Spleen (tissue), 7 donors: ENCODE measurements around the gene CD276.

Experiments
- POLR2A ChIP-seq, 3 donors: fragments of 450-650 bp; IDR thresholded peaks; one replicate each; pipeline ENCODE4 v1.5.1; 2017; ENCODE audit warnings: antibody characterized with exemption in 3 of 3, mild to moderate bottlenecking in 1 of 3
- POLR2AphosphoS5 ChIP-seq, 3 donors: sonication (generic); formaldehyde crosslinking; IDR thresholded peaks; one replicate each; pipeline ENCODE4 v1.5.1; 2017; ENCODE audit warnings: antibody characterized with exemption in 3 of 3
- TF ChIP-seq, protein P1 (sequence below), 11 experiments: fragments of 200-600 bp in 7 of 11; fragments of 450-650 bp in 4 of 11; sonication (generic) in 4 of 11; IDR thresholded peaks in 8 of 11; conservative IDR thresholded peaks in 3 of 11; 1 replicate in 7 of 11; 2 replicates in 4 of 11; pipeline versions ENCODE4 v1.4.0 to v1.8.0; 2016 to 2021; ENCODE audit warnings: antibody characterized with exemption in 11 of 11, inconsistent platforms in 4 of 11, mild to moderate bottlenecking in 1 of 11
- donor health status: DM: no; HTN: no; CAD: no; lungs with moderate emphysema.
- donor health status: DM: no; HTN: no; CAD: no.
- donor health status: DM: no; HTN: no; CAD: no.

DNA sequence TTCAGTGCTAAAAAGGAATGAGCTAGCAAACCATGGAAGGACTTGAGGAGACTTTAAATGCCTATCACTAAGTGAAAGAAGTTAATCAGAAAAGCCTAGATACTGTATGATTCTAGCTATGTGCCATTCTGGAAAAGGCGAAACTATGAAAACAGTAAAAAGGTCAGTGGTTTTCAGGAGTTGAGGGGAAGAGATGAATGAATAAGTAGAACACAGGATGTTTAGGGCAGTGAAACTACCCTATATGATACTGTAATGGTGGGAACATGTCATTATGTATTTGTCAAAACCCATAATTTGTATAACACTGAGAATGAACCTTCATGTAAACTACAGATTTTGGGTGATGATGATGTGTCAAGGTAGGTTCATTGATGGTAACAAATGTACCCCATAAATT is 9.6 kb upstream of the CD276 start:
- TF ChIP-seq, protein P1, sequence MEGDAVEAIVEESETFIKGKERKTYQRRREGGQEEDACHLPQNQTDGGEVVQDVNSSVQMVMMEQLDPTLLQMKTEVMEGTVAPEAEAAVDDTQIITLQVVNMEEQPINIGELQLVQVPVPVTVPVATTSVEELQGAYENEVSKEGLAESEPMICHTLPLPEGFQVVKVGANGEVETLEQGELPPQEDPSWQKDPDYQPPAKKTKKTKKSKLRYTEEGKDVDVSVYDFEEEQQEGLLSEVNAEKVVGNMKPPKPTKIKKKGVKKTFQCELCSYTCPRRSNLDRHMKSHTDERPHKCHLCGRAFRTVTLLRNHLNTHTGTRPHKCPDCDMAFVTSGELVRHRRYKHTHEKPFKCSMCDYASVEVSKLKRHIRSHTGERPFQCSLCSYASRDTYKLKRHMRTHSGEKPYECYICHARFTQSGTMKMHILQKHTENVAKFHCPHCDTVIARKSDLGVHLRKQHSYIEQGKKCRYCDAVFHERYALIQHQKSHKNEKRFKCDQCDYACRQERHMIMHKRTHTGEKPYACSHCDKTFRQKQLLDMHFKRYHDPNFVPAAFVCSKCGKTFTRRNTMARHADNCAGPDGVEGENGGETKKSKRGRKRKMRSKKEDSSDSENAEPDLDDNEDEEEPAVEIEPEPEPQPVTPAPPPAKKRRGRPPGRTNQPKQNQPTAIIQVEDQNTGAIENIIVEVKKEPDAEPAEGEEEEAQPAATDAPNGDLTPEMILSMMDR (IDR thresholded peaks at IDR 0.05 in 8 of 11, conservative IDR thresholded peaks at IDR 0.05 in 3 of 11), result no peak
- TF ChIP-seq POLR2A (IDR thresholded peaks at IDR 0.05) (no peak), POLR2AphosphoS5 (IDR thresholded peaks at IDR 0.05) (no peak)
